Measurements from ENCODE around the gene PACS1.
"Not testable (repeated sequence)": the region's sequence is repeated elsewhere in the genome, so short reads cannot be mapped to it uniquely, and the experiment has no call there.

The PACS1 gene

DNA sequence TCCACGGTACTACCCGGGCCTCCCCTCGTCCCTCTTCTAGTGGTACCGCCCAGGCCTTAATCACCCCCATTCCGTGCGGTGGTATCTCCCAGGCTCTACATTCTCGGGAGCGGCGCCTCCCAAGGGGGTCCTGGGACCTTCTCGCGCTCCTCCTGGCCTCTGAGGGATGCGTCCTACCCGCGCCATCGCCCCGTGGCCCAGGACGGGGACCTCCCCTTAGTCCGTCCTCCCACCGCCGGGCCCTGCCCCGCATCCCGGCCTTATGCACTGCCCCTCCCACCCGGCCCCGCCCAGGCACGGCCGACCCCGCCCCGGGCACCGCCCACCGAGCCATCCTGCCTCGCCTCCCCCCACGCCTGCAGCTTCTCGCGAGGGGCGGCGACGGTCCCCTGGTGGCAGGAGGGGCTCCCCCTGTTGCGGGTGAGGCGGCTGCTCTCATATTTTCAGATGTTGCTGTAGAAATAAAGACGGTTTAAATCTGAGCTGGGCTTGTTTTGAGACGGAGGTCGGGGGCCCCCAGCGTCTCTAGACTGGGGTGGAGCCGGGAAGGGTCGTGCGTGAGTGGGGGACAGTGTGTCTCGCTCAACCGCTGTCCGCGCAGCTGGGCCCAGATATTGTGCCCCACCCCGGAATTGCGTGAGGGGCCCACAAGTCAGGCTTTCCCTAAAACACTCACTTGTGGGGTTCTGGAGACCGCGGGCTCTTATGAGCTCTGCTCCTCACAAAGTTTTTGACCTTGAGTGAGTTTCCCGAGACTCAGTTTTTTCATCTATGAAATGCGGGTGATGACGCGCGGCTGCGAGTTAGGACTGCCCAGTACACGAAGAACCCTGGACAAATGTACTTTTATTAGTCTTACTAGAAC, 197.5 kb downstream of the PACS1 start:
- in situ Hi-C loops (cut with MboI; ENCODE audit: low sequenced_read_pairs) = no loop called here

DNA sequence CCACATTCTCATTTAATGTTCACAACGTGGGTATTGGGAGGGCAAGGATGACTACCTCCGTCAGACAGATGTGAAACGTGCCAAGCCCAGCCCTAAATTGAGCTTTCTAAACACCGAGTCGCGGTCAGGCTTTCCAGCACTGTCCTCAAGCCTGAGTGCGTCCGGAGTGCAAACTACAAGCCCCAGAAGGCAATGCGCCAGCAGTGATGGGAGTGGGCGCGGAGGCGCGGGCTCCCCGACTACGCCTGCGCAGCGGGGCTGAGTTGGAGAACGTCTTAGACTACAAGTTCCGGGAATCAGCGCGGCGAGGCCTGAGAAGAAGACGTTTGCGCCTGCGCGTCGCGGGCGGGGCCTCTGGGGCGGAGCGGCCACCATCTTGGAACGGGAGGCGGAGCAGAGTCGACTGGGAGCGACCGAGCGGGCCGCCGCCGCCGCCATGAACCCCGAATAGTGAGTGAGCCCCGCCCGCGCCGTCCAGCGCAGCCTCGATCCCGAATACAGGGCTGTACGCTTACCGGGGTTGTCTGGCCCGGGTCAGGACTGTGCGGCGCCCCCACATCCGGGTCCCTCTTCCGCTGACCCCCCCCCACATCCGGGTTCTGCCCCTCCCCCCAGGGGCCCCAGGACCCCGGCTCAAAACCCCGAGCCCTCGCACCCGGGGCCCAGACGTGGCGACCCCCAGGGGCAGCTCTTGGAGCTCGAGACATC, 198.3 kb downstream of the PACS1 start, which contains the start of gene RAB1B:
TSS of gene RAB1B (plus strand) at position 396 of the 708 bp plus-strand sequence. CDS start at position 437, 41 bp downstream.
- in situ Hi-C loops (cut with MboI; ENCODE audit: low sequenced_read_pairs) = no loop called here

DNA sequence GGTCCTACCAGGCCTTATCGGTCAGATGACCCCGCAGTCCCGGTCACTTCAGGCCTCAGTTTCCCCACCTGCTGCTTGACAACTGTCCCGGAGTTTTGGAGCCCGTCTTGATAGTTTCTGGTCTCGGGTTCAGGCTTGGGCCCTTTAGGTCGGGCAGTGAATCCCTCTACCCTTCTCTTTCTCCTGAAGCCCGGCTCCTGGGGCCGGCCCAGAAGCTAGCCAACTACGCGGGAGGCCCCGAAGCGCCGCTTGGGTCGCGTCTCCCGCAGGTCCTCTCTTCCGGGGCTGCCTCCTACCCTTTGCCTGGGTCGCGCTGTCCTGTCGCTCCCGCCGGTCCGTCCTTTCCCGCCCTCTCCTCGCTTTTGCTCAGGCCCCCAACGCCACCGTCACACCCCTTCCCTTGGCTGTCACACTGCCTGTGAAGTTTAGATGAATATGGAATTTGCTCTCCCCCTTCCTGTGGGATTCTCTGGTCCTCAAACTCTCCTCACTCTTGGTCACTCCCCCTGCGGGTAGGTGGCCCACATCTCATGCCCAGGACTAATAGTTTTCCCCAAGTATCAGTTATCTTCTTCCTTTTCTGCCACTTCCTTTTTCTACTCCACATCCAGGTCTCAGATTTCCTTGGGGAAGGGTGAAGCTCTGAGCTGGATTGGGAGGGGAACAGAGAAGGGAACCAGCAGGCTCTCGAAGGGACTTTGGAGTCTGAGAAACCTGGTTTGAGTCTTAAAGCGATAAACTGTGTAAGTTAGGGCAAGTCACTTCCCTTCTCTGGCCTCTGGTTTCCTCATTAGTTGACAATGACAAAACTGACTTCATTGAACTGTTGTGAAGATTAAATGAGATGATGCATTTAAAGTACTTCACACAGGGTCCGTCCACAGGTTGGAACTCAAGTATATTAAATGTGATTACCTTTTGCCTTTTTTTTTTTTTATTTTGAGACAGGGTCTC, 199.2 kb downstream of the PACS1 start:
- in situ Hi-C loops (cut with MboI; ENCODE audit: low sequenced_read_pairs) = no loop called here

DNA sequence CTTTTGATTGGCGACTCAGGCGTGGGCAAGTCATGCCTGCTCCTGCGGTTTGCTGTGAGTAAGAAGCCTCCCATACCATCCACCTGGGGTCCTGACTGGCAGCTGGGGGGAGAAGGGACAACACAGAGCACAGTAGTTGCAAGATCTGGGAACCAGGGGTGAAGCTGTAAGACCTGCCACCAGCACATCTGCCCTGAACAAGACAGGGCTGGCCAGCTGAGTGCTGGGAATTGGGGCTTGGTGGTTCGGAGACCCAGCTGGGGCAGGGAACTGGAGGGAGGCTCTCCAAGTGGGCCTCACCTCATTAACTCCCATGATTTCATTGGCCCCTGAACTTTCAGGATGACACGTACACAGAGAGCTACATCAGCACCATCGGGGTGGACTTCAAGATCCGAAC, 201.7 kb downstream of the PACS1 start:
- in situ Hi-C loops (cut with MboI; ENCODE audit: low sequenced_read_pairs) = no loop called here

DNA sequence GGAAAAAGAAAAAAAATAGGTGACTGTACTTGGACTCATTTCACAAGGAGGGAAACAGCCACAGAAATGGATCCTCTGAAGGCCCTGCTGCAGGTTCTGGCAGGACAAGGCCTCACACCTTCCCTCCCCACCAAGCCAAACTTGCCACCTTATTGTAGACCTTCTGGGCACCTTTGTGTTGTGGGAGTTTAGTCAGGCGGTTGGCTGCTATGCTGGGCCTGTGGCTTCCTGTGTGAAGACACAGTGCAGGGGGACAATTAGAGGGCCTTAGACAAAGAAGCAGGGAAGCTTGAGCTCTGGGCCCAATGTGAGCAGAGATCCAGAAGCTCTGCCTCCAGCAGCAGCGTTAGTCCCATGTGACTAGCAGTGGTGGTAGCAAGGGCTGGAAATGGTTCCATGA, 202.5 kb downstream of the PACS1 start:
- in situ Hi-C loops (cut with MboI; ENCODE audit: low sequenced_read_pairs) = no loop called here

- in situ Hi-C loops (cut with MboI; ENCODE audit: low sequenced_read_pairs) = no loop called here
These were observed 204.1 kb downstream of the PACS1 start for GRCh38 chr11:66274219-66274618.

DNA sequence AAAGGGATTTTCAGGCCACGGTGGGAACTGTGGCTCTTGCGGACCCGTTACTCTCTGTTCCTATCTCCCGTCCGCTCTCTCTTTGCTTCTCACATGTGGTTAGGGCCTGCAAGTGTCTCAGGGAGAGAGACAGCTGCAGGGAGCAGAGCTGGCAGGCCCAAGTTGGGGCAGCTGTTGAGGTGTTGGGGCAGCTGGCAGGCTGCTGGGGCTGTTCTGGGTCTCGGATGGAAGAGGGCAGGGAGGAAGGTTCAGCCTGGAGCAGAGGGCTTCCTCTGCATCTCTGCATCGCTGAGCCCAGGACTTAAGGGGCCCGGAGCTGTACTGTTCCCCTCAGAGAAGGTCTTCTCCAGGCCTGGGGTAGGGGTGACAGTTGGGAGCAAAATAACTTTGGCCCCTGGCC, 205.3 kb downstream of the PACS1 start:
- in situ Hi-C loops (cut with MboI; ENCODE audit: low sequenced_read_pairs) = no loop called here

DNA sequence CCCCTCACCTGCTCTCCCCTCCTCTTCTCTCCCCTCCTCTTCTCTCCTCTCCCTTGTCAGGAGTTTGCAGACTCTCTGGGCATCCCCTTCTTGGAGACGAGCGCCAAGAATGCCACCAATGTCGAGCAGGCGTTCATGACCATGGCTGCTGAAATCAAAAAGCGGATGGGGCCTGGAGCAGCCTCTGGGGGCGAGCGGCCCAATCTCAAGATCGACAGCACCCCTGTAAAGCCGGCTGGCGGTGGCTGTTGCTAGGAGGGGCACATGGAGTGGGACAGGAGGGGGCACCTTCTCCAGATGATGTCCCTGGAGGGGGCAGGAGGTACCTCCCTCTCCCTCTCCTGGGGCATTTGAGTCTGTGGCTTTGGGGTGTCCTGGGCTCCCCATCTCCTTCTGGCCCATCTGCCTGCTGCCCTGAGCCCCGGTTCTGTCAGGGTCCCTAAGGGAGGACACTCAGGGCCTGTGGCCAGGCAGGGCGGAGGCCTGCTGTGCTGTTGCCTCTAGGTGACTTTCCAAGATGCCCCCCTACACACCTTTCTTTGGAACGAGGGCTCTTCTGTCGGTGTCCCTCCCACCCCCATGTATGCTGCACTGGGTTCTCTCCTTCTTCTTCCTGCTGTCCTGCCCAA, 206.0 kb downstream of the PACS1 start:
- in situ Hi-C loops (cut with MboI; ENCODE audit: low sequenced_read_pairs) = no loop called here

GRCh38 chr11:66276619-66277018, 206.5 kb downstream of the PACS1 start:
- in situ Hi-C loops (cut with MboI; ENCODE audit: low sequenced_read_pairs) = not testable (repeated sequence)

DNA sequence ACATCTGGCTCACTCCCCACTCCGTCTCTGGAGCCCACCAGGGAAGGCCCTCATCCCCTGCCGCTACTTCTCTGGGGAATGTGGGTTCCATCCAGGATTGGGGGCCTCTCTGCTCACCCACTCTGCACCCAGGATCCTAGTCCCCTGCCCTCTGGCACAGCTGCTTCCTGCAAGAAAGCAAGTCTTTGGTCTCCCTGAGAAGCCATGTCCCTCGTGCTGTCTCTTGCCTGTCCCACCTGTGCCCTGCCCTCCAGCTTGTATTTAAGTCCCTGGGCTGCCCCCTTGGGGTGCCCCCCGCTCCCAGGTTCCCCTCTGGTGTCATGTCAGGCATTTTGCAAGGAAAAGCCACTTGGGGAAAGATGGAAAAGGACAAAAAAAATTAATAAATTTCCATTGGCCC, 207.0 kb downstream of the PACS1 start:
- in situ Hi-C loops (cut with MboI; ENCODE audit: low sequenced_read_pairs) = not testable (repeated sequence)

- in situ Hi-C loops (cut with MboI; ENCODE audit: low sequenced_read_pairs) = no loop called here
These were observed 207.6 kb downstream of the PACS1 start, which contains the start of gene CNIH2 for GRCh38 chr11:66277471-66278362. Gene CNIH2, plus strand, starts transcription at chr11:66278175. Its CDS starts 282 bp downstream, at chr11:66278457.

DNA sequence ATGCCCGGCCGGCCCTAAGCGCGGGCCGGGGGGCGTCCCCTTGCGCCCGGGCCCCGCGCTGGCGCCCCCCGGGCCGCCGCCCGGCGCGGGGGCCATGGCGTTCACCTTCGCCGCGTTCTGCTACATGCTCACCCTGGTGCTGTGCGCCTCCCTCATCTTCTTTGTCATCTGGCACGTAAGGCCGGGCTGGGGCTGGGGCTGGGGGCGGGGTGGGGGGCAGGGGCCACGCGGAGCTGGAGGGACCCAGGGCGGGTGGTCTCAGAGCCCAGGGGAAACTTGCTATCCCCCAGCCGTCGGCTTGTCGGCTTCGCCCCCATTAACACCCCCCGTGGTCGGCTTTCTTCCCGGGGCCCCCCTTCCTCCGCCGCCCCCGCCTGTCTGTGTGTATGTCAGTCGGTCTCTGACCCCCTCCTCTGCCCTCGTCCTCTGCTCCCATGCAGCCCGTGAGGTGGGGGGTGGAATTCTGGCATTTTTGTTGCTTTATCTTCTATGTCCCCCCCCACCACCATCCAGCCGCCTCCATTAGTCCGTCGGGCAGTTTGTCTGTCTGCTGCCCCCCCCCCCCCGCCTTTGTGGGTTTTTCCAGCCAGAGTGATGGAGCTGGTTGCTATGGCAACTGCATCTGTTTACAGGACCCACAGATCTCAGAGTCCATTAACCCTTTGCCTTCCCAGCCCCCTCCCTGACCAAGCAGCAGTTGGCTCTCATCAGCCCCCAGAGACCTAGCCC, 208.5 kb downstream of the PACS1 start:
- in situ Hi-C loops (cut with MboI; ENCODE audit: low sequenced_read_pairs) = no loop called here

- in situ Hi-C loops (cut with MboI; ENCODE audit: low sequenced_read_pairs) = no loop called here
These were observed 209.1 kb downstream of the PACS1 start for GRCh38 chr11:66279092-66279734.

- in situ Hi-C loops (cut with MboI; ENCODE audit: low sequenced_read_pairs) = no loop called here
These were observed 210.4 kb downstream of the PACS1 start for GRCh38 chr11:66280428-66280827.

- in situ Hi-C loops (cut with MboI; ENCODE audit: low sequenced_read_pairs) = no loop called here
These were observed 210.9 kb downstream of the PACS1 start for GRCh38 chr11:66281001-66281400.

DNA sequence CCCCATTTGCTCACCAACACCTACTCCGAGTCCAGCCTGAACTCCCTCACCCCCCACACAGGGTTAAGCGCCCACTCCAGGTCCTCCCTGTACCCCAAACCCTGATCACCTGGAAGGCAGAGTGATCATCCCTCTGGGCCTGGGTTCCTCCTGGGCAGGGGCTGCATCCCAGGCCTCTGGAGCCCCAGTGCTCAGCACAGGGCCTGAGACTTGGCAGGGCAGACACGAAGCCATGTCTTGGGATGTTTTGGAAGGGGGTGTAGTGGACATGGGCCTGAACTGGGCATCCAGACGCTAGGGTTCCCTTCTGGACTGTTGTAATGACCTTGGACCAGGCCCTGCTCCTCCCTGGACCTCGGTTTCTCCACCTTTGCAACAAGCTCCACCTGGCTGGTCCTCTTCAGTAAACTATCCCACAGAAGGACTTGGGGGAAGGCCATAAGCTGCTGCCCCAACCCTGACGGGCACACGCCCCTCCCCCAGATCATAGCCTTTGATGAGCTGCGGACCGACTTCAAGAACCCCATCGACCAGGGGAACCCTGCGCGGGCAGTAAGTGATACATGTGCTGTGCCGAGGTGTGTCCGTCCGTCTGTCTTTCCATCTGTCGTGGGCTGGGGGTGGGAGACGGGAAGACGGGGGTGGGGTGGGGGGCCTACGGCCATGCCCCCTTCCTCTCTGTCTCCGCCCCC, 211.8 kb downstream of the PACS1 start:
- in situ Hi-C loops (cut with MboI; ENCODE audit: low sequenced_read_pairs) = no loop called here
